Activated B cell treated with CpG ODN at 0.5 μM for 24 hours (primary cell): ENCODE results near the gene NLRX1. TPM values are rescaled to one million over a fixed set of nuclear protein-coding genes. Genes with fewer than 3 reads are reported as not detected.
"Not testable (repeated sequence)": the region's sequence is repeated elsewhere in the genome, so short reads cannot be mapped to it uniquely, and the experiment has no call there.

ENCODE experiments used
- ATAC-seq: fragments of 200-7000 bp; cut with Tn5 transposase; one replicate; pipeline ENCODE4 v1.10.0; 2021; ENCODE audit warnings: low read depth, mild to moderate bottlenecking, moderate library complexity
- CTCF ChIA-PET: fragments of 350-600 bp; sonication (Branson Sonifier 250); formaldehyde crosslinking; loops from one replicate; lab custom pipeline; 2021; ENCODE audit warnings: antibody characterized with exemption; lab: Charles Lee
- POLR2A ChIA-PET: fragments of 350-600 bp; sonication (Branson Sonifier 250); formaldehyde crosslinking; loops from one replicate; lab custom pipeline; 2021; ENCODE audit warnings: antibody characterized with exemption; lab: Charles Lee
- DNase-seq: peaks from one replicate; pipeline ENCODE4 v3.0.0; 2022
- H3K27ac Mint-ChIP-seq: one replicate; pipeline ENCODE4 v1.8.0; 2020; ENCODE audit warnings: mixed read lengths
- H3K27me3 Mint-ChIP-seq: one replicate; pipeline ENCODE4 v1.8.0; 2021; ENCODE audit warnings: mixed read lengths
- H3K36me3 Mint-ChIP-seq: one replicate; pipeline ENCODE4 v1.8.0; 2021; ENCODE audit warnings: low read depth, mixed read lengths
- H3K4me1 Mint-ChIP-seq: one replicate; pipeline ENCODE4 v1.8.0; 2021; ENCODE audit warnings: mixed read lengths
- H3K4me3 Mint-ChIP-seq: one replicate; pipeline ENCODE4 v1.8.0; 2020; ENCODE audit warnings: mild to moderate bottlenecking, mixed read lengths
- H3K9me3 Mint-ChIP-seq: one replicate; pipeline ENCODE4 v1.8.0; 2020; ENCODE audit warnings: mixed read lengths
- intact Hi-C: fragments of 100-400 bp; cut with micrococcal nuclease; formaldehyde crosslinking; loops from one replicate; pipeline ENCODE4 v1.15.1; 2024
- total RNA-seq: library from RNA; stranded (reverse); gene quantifications from 2 replicates; pipeline ENCODE4 v1.2.3, GENCODE V29; 2022
- TF ChIP-seq, protein P1 (sequence below): fragments of 200-600 bp; IDR thresholded peaks from one replicate; pipeline ENCODE4 v1.8.0; 2022; ENCODE audit warnings: antibody characterized with exemption, mild to moderate bottlenecking

Gene NLRX1
- total RNA-seq, 1 donor from 2014 or later: 9.8 TPM

GRCh38 chr11:119198925-119199324 lies 30.4 kb downstream of the NLRX1 start:
- peaks cover 5% of the 10 kb centered on the region for H3K4me1 Mint-ChIP-seq
- ChIA-PET CTCF (no interaction called here), POLR2A (no interaction called here)
- no peaks in the 10 kb centered on the region for H3K36me3 Mint-ChIP-seq
- DNase-seq: no peak
- no peak overlapping the region for H3K4me3 Mint-ChIP-seq
- H3K9me3 Mint-ChIP-seq: no peaks in the 10 kb centered on the region
- no peak overlapping the region for H3K27ac Mint-ChIP-seq
- no peaks in the 10 kb centered on the region for H3K27me3 Mint-ChIP-seq
- ATAC-seq: no peak
- intact Hi-C loops: loop anchor here (5.0 kb wide), 1 partner anchor 182 kb away; the partner anchor contains the start of genes RPS25 and TRAPPC4
- TF ChIP-seq, protein P1, sequence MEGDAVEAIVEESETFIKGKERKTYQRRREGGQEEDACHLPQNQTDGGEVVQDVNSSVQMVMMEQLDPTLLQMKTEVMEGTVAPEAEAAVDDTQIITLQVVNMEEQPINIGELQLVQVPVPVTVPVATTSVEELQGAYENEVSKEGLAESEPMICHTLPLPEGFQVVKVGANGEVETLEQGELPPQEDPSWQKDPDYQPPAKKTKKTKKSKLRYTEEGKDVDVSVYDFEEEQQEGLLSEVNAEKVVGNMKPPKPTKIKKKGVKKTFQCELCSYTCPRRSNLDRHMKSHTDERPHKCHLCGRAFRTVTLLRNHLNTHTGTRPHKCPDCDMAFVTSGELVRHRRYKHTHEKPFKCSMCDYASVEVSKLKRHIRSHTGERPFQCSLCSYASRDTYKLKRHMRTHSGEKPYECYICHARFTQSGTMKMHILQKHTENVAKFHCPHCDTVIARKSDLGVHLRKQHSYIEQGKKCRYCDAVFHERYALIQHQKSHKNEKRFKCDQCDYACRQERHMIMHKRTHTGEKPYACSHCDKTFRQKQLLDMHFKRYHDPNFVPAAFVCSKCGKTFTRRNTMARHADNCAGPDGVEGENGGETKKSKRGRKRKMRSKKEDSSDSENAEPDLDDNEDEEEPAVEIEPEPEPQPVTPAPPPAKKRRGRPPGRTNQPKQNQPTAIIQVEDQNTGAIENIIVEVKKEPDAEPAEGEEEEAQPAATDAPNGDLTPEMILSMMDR: no peak

DNA sequence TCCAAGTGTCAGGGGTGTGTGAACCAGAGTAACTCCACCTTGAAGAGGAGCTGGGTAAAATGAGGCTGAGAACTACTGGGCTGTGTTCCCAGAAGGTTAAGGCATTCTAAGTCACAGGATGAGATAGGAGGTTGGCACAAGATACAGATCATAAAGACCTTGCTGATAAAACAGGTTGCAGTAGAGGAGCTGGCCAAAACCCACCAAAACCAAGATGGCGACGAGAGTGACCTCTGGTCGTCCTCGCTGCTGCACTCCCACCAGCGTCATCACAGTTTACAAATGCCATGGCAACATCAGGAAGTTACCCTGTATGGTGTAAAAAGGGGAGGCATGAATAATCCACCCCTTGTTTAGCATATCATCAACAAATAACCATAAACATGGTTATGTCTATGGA lies 32.7 kb downstream of the NLRX1 start:
- POLR2A ChIA-PET, intact Hi-C loops, H3K4me3 Mint-ChIP-seq, ATAC-seq, H3K27me3 Mint-ChIP-seq, H3K36me3 Mint-ChIP-seq, H3K27ac Mint-ChIP-seq, DNase-seq, H3K9me3 Mint-ChIP-seq, CTCF ChIA-PET: not testable (repeated sequence)
- H3K4me1 Mint-ChIP-seq: peaks cover 17% of the 10 kb centered on the region

- POLR2A ChIA-PET: no interaction called here
- TF ChIP-seq, protein P1: no peak
Observed at GRCh38 chr11:119202554-119202953, 34.0 kb downstream of the NLRX1 start.

DNA sequence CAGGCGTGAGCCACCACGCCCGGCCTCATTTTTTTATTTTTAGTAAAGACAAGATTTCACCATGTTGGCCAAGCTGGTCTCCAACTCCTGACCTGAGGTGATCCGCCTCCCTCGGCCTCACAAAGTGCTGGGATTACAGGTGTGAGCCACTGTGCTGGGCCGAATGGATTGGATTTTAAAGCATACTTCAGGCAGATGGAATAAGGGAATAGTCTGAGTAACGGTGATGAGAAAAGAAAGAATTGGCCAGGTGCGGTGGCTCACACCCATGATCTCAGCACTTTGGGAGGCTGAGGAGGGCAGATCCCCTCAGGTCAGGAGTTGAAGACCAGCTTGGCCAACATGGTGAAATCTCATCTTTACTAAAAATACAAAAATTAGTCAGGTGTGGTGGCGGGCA lies 35.5 kb downstream of the NLRX1 start:
- TF ChIP-seq, protein P1: no peak
- ChIA-PET POLR2A (interaction anchor here (1.5 kb wide), 1 partner anchor 109 kb away, joined by 3 read pairs; a partner anchor contains a TSS), CTCF (interaction anchor here (1.1 to 4.0 kb wide), 4 partner anchors 7 to 81 kb away, joined by 3 to 23 read pairs (median 5); no protein-coding TSS in a partner anchor)
- Mint-ChIP-seq H3K27ac (no peak overlapping the region), H3K4me3 (no peak overlapping the region), H3K9me3 (no peaks in the 10 kb centered on the region), H3K36me3 (peaks cover 3% of the 10 kb centered on the region), H3K4me1 (peaks cover 25% of the 10 kb centered on the region), H3K27me3 (no peaks in the 10 kb centered on the region)
- ATAC-seq (no peak), DNase-seq (no peak)
- intact Hi-C loops: no loop called here

More at GRCh38 chr11:119202554-119202953, 34.0 kb downstream of the NLRX1 start:
- intact Hi-C loops: no loop called here
- H3K27ac Mint-ChIP-seq: no peak overlapping the region
- ATAC-seq (no peak), DNase-seq (no peak)
- no peak overlapping the region for H3K4me3 Mint-ChIP-seq
- H3K4me1 Mint-ChIP-seq: peaks cover 17% of the 10 kb centered on the region
- H3K27me3 Mint-ChIP-seq: no peaks in the 10 kb centered on the region
- peaks cover 3% of the 10 kb centered on the region for H3K36me3 Mint-ChIP-seq
- H3K9me3 Mint-ChIP-seq: no peaks in the 10 kb centered on the region
- CTCF ChIA-PET: no interaction called here

DNA sequence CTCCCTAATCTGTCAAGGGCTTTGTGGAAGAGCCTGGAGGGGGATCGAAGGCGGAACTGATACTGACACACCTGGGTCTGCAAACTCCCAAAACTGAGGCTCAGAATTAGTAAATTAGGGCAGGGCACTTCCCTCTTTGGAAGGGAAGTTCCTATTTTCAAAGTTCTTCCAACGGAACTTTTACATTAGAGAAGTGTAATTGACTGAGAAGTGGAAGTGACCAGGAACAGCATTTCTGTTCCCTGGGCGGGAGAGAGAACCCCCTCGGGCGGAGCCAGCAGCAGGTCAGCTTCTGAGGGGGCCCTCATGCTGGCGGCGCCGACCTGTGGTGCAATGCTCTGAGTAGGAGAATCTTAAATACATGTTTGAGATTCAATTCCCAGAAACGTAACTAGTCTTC lies 36.6 kb downstream of the NLRX1 start:
- Mint-ChIP-seq H3K4me1 (peaks cover 31% of the 10 kb centered on the region), H3K27ac (peak overlapping the region; percentile 56), H3K36me3 (peaks cover 3% of the 10 kb centered on the region), H3K4me3 (peak overlapping the region; percentile 96), H3K9me3 (no peaks in the 10 kb centered on the region), H3K27me3 (no peaks in the 10 kb centered on the region)
- intact Hi-C loops: loop anchor here (1.0 to 5.0 kb wide), 2 partner anchors 79 to 768 kb away; partner anchors contain the start of gene KMT2A
- ATAC-seq (no peak), DNase-seq (no peak)
- CTCF ChIA-PET: interaction anchor here (1.0 to 4.0 kb wide), 7 partner anchors 8 to 116 kb away, joined by 3 to 23 read pairs (median 6); partner anchors contain the start of gene C2CD2L
- POLR2A ChIA-PET: interaction anchor here (0.6 to 1.8 kb wide), 8 partner anchors 15 to 187 kb away, joined by 3 to 6 read pairs (median 3); partner anchors contain the start of genes C2CD2L, HYOU1, RPS25 and TRAPPC4
- TF ChIP-seq, protein P1: no peak
